Measurements from ENCODE around the gene CPNE6.

CPNE6 gene

GRCh38 chr14:24055971-24056799 lies 15.2 kb upstream of the CPNE6 start:
- Histone ChIP-seq H3K27me3 (ENCODE audit: control insufficient read depth, insufficient read depth, low read length) (no peaks in the 10 kb centered on the region), H3K9ac (ENCODE audit: low read depth, low read length) (no peak overlapping the region), H3K9me3 (ENCODE audit: control insufficient read depth, insufficient read depth, low read length) (no peaks in the 10 kb centered on the region), H3K4me1 (ENCODE audit: control insufficient read depth, insufficient read depth, low read length) (peaks cover 3% of the 10 kb centered on the region; the same call in 1 of the 2 replicates), H3K36me3 (ENCODE audit: control insufficient read depth, insufficient read depth, low read length) (peaks cover 14% of the 10 kb centered on the region; the same call in 1 of the 2 replicates), H3K27ac (ENCODE audit: low read depth, low read length) (no peak overlapping the region), H3K4me3 (ENCODE audit: low read depth, low read length) (no peak overlapping the region)

GRCh38 chr14:24056800-24057184 lies 14.6 kb upstream of the CPNE6 start:
- H3K9me3 ChIP-seq (ENCODE audit: control insufficient read depth, insufficient read depth, low read length) = no peaks in the 10 kb centered on the region
- H3K4me3 ChIP-seq (ENCODE audit: low read depth, low read length) = no peak overlapping the region
- no peaks in the 10 kb centered on the region for H3K4me1 ChIP-seq (ENCODE audit: control insufficient read depth, insufficient read depth, low read length)
- no peak overlapping the region for H3K27ac ChIP-seq (ENCODE audit: low read depth, low read length)
- peaks cover 16% of the 10 kb centered on the region; the same call in 1 of the 2 replicates for H3K36me3 ChIP-seq (ENCODE audit: control insufficient read depth, insufficient read depth, low read length)
- H3K9ac ChIP-seq (ENCODE audit: low read depth, low read length) = no peak overlapping the region
- no peaks in the 10 kb centered on the region for H3K27me3 ChIP-seq (ENCODE audit: control insufficient read depth, insufficient read depth, low read length)

- Histone ChIP-seq H3K27ac (ENCODE audit: low read depth, low read length) (no peak overlapping the region), H3K4me3 (ENCODE audit: low read depth, low read length) (no peak overlapping the region), H3K9me3 (ENCODE audit: control insufficient read depth, insufficient read depth, low read length) (no peaks in the 10 kb centered on the region), H3K36me3 (ENCODE audit: control insufficient read depth, insufficient read depth, low read length) (peaks cover 16% of the 10 kb centered on the region; the same call in 1 of the 2 replicates), H3K9ac (ENCODE audit: low read depth, low read length) (no peak overlapping the region), H3K4me1 (ENCODE audit: control insufficient read depth, insufficient read depth, low read length) (no peaks in the 10 kb centered on the region), H3K27me3 (ENCODE audit: control insufficient read depth, insufficient read depth, low read length) (no peaks in the 10 kb centered on the region)
These were observed 14.1 kb upstream of the CPNE6 start for GRCh38 chr14:24057271-24057670.

GRCh38 chr14:24057867-24058259 lies 13.5 kb upstream of the CPNE6 start:
- no peaks in the 10 kb centered on the region for H3K9me3 ChIP-seq (ENCODE audit: control insufficient read depth, insufficient read depth, low read length)
- H3K4me3 ChIP-seq (ENCODE audit: low read depth, low read length) = no peak overlapping the region
- no peaks in the 10 kb centered on the region for H3K27me3 ChIP-seq (ENCODE audit: control insufficient read depth, insufficient read depth, low read length)
- H3K27ac ChIP-seq (ENCODE audit: low read depth, low read length) = no peak overlapping the region
- no peaks in the 10 kb centered on the region for H3K4me1 ChIP-seq (ENCODE audit: control insufficient read depth, insufficient read depth, low read length)
- peaks cover 16% of the 10 kb centered on the region; the same call in 1 of the 2 replicates for H3K36me3 ChIP-seq (ENCODE audit: control insufficient read depth, insufficient read depth, low read length)
- H3K9ac ChIP-seq (ENCODE audit: low read depth, low read length) = no peak overlapping the region

GRCh38 chr14:24058260-24058950 lies 13.0 kb upstream of the CPNE6 start:
- no peaks in the 10 kb centered on the region for H3K4me1 ChIP-seq (ENCODE audit: control insufficient read depth, insufficient read depth, low read length)
- no peak overlapping the region for H3K4me3 ChIP-seq (ENCODE audit: low read depth, low read length)
- peaks cover 16% of the 10 kb centered on the region; the same call in 1 of the 2 replicates for H3K36me3 ChIP-seq (ENCODE audit: control insufficient read depth, insufficient read depth, low read length)
- H3K27me3 ChIP-seq (ENCODE audit: control insufficient read depth, insufficient read depth, low read length) = no peaks in the 10 kb centered on the region
- no peak overlapping the region for H3K27ac ChIP-seq (ENCODE audit: low read depth, low read length)
- H3K9me3 ChIP-seq (ENCODE audit: control insufficient read depth, insufficient read depth, low read length) = no peaks in the 10 kb centered on the region
- no peak overlapping the region for H3K9ac ChIP-seq (ENCODE audit: low read depth, low read length)

- Histone ChIP-seq H3K4me1 (ENCODE audit: control insufficient read depth, insufficient read depth, low read length) (no peaks in the 10 kb centered on the region), H3K27ac (ENCODE audit: low read depth, low read length) (no peak overlapping the region), H3K9ac (ENCODE audit: low read depth, low read length) (no peak overlapping the region)
These were observed 12.3 kb upstream of the CPNE6 start for GRCh38 chr14:24058951-24059475.

GRCh38 chr14:24059841-24060388 lies 11.4 kb upstream of the CPNE6 start:
- Histone ChIP-seq H3K4me1 (ENCODE audit: control insufficient read depth, insufficient read depth, low read length) (no peaks in the 10 kb centered on the region), H3K27ac (ENCODE audit: low read depth, low read length) (no peak overlapping the region), H3K9me3 (ENCODE audit: control insufficient read depth, insufficient read depth, low read length) (no peaks in the 10 kb centered on the region), H3K9ac (ENCODE audit: low read depth, low read length) (no peak overlapping the region), H3K27me3 (ENCODE audit: control insufficient read depth, insufficient read depth, low read length) (no peaks in the 10 kb centered on the region), H3K4me3 (ENCODE audit: low read depth, low read length) (no peak overlapping the region), H3K36me3 (ENCODE audit: control insufficient read depth, insufficient read depth, low read length) (peaks cover 13% of the 10 kb centered on the region; the same call in 1 of the 2 replicates)

More at GRCh38 chr14:24058951-24059475, 12.3 kb upstream of the CPNE6 start:
- no peaks in the 10 kb centered on the region for H3K27me3 ChIP-seq (ENCODE audit: control insufficient read depth, insufficient read depth, low read length)
- no peak overlapping the region for H3K4me3 ChIP-seq (ENCODE audit: low read depth, low read length)
- H3K9me3 ChIP-seq (ENCODE audit: control insufficient read depth, insufficient read depth, low read length) = no peaks in the 10 kb centered on the region
- H3K36me3 ChIP-seq (ENCODE audit: control insufficient read depth, insufficient read depth, low read length) = peaks cover 16% of the 10 kb centered on the region; the same call in 1 of the 2 replicates

GRCh38 chr14:24060443-24060842 lies 10.9 kb upstream of the CPNE6 start:
- Histone ChIP-seq H3K4me3 (ENCODE audit: low read depth, low read length) (no peak overlapping the region), H3K27me3 (ENCODE audit: control insufficient read depth, insufficient read depth, low read length) (no peaks in the 10 kb centered on the region), H3K27ac (ENCODE audit: low read depth, low read length) (no peak overlapping the region), H3K36me3 (ENCODE audit: control insufficient read depth, insufficient read depth, low read length) (peaks cover 13% of the 10 kb centered on the region; the same call in 1 of the 2 replicates), H3K4me1 (ENCODE audit: control insufficient read depth, insufficient read depth, low read length) (no peaks in the 10 kb centered on the region), H3K9me3 (ENCODE audit: control insufficient read depth, insufficient read depth, low read length) (no peaks in the 10 kb centered on the region), H3K9ac (ENCODE audit: low read depth, low read length) (no peak overlapping the region)

GRCh38 chr14:24060984-24061913 lies 10.1 kb upstream of the CPNE6 start:
- H3K9ac ChIP-seq (ENCODE audit: low read depth, low read length) = no peak overlapping the region
- H3K27ac ChIP-seq (ENCODE audit: low read depth, low read length) = no peak overlapping the region
- H3K36me3 ChIP-seq (ENCODE audit: control insufficient read depth, insufficient read depth, low read length) = peaks cover 13% of the 10 kb centered on the region; the same call in 1 of the 2 replicates
- H3K4me3 ChIP-seq (ENCODE audit: low read depth, low read length) = no peak overlapping the region
- no peaks in the 10 kb centered on the region for H3K9me3 ChIP-seq (ENCODE audit: control insufficient read depth, insufficient read depth, low read length)
- H3K27me3 ChIP-seq (ENCODE audit: control insufficient read depth, insufficient read depth, low read length) = no peaks in the 10 kb centered on the region
- no peaks in the 10 kb centered on the region for H3K4me1 ChIP-seq (ENCODE audit: control insufficient read depth, insufficient read depth, low read length)
